ENCODE data around the gene TRAPPC5.

The TRAPPC5 gene

DNA sequence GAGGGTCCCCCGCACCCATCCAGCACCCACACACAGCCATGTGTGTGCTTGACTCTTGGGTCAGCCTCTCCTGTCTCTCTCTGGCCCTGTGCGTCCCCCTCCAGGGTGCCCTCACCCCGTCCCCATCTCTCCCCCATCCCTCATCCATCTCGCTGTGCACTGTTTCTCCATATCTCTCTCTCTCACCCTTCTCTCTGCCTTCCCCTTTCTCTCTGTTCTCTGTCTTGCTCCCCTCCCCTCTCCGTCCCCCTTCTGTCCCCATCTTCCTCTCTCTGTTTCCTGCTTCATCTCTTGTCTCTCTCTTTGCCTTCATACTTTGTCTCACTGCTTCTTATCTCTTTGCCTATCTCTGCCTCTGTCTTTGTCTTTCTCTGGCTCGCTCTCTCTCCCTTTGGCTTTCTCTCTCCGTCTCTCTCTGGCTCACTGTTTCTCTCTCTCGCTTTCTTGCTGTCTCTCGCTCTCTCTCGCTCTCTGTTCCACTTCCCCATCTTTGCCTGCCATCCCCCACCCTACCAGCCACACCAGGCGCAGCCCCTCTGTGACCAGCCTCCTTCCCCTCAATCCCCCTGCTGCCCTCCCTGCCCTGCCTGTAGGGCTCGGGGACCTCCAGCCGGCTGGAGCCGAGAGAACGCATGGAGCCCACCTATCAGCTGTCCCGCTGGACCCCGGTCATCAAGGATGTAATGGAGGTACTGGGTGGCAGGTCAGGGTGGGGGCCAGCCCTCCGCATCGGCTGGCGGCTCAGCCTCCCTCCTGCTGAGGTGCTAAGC lies 34.8 kb upstream of the TRAPPC5 start:
- in situ Hi-C loops (cut with HindIII; ENCODE audit: low sequenced_read_pairs) = no loop called here

DNA sequence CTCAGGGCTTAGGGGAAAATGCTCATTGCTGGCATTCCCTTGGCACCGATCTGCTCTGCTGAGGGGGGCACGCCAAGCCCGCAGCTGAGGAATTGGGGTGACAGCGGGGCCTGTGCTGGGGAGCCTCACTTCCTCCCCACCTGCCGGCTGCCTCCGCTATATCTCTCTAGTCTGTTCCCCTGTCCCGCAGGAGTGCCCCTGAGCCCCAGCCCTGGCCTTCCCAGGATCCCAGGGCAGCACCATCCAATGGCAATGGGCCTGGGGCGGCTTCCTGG lies 34.3 kb upstream of the TRAPPC5 start:
- in situ Hi-C loops (cut with HindIII; ENCODE audit: low sequenced_read_pairs) = no loop called here

DNA sequence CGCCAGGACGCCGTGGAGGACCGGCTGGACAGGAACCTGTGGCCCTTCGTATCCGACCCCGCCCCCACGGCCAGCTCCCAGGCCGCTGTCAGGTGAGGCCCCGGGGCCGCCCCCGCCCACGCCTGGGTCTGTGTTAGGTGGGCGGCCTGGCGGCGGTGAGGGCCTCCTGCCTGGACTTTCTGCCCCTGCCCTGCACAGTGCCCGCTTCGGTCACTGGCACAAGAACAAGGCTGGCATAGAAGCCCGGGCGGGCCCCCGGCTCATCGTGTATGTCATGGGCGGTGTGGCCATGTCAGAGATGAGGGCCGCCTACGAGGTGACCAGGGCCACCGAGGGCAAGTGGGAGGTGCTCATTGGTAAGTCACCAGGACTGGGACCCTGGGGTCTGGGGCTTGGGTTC lies 33.5 kb upstream of the TRAPPC5 start:
- in situ Hi-C loops (cut with HindIII; ENCODE audit: low sequenced_read_pairs) = no loop called here

DNA sequence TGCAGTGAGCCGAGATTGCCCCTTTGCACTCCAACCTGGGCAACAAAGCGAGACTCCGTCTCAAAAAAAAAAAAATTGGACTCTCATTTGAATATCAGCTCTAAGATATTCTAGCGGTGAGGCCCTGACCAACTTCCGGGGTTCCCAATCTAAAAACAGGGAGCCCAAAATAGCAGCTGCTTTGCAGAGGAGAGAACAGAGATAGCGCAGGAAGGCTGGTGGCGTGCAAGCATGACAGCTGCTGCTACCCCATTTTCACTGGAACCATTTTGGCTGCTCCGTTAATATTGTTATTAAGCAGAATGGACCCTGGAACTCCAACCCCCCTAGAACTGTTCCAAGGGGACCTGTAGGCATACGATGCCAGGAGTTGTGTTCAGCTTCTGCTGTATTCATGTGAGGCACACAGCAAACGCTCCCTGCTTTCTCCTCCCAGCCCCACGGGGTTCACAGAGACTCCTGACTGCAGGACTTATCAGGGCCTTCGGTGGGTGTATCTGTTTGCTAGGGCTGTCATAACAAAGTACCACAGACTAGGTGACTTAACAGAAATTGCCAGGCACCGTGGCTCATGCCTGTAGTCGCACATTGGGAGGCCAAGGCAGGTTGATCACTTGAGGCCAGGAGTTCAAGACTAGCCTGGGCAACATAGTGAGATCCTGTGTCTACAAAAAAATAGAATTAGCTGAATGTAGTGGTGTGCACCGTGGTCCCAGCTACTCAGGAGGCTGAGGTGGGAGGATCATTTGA lies 32.2 kb upstream of the TRAPPC5 start:
- in situ Hi-C loops (cut with HindIII; ENCODE audit: low sequenced_read_pairs) = no loop called here

DNA sequence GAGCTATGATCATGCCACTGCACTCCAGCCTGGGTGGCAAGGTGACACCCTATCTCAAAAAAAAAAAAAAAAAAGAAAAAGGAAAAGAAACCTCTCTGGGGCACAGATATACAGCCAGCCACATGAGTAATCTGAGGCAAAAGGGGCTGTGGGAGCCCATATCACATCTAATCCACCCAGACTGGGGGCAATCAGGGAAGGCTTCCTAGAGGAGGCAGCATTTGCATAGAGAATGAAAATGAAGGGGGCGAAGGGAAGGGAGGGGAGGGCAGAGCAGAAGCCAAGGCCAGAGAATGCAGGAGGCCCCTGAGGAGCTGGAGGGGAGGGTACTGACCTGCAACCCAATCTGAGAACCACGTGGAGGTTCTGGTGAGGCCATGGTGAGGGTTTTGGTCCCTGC lies 30.5 kb upstream of the TRAPPC5 start:
- in situ Hi-C loops (cut with HindIII; ENCODE audit: low sequenced_read_pairs) = no loop called here

DNA sequence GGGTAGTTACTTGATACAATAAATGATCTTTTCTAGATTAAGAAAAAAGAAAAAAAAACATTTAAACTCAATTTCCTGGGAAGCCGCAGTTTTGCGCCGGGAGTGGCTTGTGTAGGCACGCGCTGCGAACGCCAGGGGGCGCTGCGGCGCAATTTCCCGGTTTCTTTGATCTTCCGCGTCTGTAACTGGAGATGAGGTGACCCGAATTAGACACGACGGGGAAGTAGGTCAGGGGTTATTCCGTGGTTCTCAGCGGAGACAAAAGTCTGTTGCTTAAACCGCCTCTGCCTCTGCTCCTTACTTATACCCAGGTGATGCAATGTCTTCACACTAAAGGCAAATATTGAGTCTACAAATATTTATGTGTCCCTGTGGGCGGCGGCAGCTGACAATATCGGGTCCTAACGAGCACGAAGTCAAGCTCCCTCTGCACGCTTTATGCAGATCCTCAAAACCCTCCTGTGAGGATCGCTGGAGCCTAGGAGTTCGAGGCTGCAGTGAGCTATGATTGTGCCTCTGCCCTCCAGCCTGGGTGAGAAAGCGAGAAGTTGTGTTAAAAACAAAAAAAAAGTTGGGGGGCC lies 28.5 kb upstream of the TRAPPC5 start:
- in situ Hi-C loops (cut with HindIII; ENCODE audit: low sequenced_read_pairs) = no loop called here

DNA sequence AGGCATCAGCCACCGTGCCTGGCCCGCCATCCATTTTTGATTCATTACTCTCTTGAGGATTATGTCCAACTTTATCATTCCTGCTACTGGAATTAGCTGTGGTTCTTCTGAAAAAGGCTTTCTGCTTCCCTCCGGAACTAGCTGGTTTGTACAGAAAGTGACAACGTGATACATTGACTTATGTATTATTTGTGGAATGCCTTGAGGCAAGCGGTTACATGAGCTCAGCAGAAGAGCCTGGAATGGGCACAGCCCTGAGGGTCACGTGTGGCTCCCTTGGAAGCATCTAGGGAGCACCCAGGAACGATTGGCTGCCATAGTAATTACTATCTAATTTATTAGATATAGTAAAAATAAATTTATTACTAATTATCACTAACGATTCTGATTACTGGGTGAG lies 26.2 kb upstream of the TRAPPC5 start:
- in situ Hi-C loops (cut with HindIII; ENCODE audit: low sequenced_read_pairs) = no loop called here

DNA sequence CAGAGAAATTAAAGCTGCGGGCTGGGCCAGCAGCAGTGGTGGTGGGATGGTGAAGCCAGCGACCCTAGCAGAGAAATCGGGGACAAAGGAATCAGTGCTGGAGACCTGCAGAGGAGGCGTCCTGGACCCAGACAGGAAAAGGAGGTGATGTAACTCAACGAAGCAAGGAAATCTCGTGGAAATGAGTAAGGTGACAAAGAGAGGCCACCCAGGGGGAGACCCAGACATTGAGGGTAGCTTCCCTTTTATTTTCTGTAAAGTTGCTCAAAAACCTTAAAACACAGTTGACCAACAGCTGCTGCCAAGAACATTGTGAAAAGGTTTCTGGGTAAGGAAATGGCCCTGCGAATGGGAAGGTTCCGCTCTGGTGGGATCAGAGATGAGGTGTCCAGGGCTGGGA lies 25.1 kb upstream of the TRAPPC5 start:
- in situ Hi-C loops (cut with HindIII; ENCODE audit: low sequenced_read_pairs) = no loop called here

DNA sequence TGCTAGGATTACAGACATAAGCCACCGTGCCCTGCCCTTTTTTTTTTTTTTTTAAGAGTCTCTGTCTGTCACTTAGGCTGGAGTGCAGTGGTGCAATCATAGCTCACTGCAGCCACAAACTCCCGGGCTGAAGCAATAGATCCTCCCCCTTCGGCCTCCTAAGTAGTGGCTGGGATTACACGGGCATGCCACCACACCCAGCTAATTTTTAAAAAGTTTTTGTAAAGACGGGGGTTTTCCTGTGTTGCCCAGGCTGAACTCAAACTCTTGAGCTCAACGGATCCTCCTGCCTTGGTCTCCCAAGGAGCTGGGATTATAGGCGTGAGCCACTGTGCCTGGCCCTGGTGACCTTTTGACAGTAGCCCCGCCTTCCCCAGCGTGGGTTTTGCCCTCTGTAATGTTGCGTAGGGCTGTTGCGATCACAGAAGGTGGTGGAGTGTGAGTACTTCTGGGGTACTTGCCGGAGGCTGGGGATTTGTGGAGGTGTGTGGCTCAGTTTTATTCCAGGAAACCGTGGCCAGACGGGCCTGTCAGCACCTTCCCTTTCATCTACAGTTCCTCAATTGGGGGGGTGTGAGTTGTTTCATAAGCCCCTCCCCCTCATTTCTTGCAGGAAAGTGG lies 23.4 kb upstream of the TRAPPC5 start:
- in situ Hi-C loops (cut with HindIII; ENCODE audit: low sequenced_read_pairs) = no loop called here

DNA sequence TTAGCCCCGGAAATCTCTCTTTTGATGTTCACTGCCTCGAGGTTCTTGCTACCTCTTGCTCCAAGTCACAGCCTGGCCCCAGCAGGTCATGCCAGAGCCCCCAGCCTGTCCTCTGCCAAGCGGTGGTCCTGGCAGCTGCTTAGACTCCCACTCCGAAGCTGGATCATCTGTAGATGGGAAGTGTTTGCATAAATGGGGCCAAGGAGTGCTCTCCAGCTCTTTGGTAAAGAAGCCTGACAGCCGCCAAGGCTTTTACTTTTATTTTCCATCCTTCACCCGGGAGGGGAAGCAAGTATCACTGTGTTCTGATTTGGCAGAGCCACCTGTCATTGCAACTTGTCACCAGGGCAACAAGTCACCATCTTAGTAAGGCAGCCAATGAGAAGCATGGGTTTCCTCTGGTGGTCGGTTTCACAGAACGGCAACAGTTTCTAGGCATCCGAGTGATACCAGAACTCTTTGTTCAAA lies 22.4 kb upstream of the TRAPPC5 start:
- in situ Hi-C loops (cut with HindIII; ENCODE audit: low sequenced_read_pairs) = no loop called here

DNA sequence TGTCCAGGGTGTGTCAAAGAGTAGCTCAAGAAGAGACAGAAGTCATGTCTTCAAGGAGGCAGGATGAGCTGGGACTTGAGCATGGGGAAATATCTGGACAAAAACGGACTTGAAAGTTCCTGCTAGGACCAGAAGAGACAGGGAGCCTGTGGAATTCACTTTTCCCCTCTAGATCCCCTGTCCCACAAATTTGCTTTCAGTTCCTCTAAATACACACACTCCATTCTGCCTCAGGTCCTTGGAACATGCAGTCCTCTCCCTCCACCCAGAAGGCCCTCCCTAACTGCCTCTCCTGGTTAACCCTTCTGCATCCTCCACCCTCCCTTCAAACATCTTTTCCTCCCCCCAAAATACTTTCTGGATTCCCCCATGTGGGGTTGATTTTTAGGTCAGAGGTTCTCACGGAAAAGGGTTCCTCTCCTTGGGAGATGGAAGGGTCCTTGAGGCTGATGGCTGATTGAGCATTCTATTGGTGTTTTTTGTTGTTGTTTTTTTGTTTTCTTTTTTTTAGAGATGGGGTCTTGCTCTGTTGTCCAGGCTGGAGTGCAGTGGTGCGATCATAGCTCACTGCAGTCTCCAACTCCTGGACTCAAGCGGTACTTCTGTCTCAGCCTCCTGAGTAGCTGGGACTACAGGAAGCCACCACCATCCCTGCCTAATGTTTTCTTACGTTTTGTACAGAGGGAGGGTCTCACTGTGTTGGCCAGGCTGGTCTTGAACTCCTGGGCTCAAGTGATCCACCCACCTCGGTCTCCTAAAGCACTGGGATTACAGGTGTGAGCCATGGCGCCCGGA lies 18.7 kb upstream of the TRAPPC5 start:
- in situ Hi-C loops (cut with HindIII; ENCODE audit: low sequenced_read_pairs) = no loop called here

DNA sequence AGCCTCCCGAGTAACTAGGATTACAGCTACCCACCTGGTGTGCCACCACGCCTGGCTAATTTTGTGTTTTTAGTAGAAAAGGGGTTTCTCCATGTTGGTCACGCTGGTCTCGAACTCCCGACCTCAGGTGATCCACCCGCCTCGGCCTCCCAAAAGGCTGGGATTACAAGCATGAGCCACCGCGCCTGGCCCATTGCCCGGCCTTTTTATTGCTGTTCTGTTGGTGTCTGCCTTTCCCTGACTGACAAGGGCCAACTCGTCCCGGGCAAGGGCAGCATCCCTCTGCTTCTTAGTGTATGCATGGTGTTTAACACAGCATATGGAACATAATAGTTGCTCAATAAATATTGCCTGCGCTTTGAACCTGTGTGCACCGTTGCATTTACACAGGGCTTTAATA lies 18.0 kb upstream of the TRAPPC5 start:
- in situ Hi-C loops (cut with HindIII; ENCODE audit: low sequenced_read_pairs) = no loop called here

DNA sequence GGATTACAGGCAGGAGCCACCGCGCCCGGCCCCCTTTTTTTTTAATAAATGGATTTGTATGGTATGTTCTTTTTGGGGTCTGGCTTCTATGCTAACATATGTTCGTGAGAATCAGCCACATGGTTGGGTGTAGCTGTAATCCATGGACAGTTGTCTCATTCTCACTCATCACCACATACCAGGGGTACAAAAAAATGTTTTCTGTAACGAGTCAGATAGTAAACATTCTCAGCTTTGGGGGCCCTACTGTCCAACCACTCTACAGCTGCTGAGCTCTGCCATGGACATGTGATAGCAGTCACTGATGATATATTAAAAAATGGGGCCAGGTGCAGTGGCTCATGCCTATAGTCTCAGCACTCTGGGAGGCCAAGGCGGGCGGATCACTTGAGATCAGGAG lies 16.9 kb upstream of the TRAPPC5 start:
- in situ Hi-C loops (cut with HindIII; ENCODE audit: low sequenced_read_pairs) = no loop called here

DNA sequence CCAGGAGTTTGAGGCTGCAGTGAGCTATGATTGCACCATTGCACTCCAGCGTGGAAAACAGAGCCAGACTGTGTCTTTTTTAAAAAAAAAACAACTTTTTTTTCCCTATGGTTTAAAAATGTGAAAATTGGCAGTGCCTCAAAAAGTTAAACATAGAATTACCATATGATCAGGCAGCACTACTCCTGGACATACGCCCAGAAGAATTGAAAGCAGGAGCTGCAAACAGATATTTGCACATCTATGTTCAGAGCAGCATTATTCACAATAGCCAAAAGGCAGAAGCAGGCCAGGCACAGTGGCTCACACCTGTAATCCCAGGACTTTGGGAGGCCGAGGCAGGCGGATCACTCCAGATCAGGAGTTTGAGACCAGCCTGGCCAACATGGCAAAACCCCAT lies 15.6 kb upstream of the TRAPPC5 start:
- in situ Hi-C loops (cut with HindIII; ENCODE audit: low sequenced_read_pairs) = no loop called here

DNA sequence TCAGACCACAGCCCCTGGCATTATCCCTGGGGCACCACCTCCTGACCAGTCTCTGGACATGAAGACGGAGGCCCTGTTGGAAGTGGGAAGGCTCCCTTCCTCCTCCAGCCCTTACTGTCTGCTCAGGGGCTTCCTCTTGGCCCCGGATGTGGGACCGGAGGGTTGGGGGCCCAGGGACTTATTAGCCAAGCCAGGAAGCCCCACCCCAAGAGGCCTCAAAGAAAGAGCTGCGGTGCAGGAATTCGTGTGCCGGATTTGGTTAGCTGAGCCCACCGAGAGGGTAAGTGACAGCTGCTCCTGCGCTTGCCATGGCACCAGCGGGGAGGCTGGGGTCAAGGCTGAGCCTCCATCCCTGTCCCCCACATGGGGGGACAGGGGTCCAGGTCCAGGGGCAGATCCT lies 11.8 kb upstream of the TRAPPC5 start, which contains the start of gene RETN:
Gene RETN, plus strand, starts transcription at position 208 of the 400 bp plus-strand sequence. CDS start 278 bp downstream, outside the sequence.
- in situ Hi-C loops (cut with HindIII; ENCODE audit: low sequenced_read_pairs) = no loop called here

DNA sequence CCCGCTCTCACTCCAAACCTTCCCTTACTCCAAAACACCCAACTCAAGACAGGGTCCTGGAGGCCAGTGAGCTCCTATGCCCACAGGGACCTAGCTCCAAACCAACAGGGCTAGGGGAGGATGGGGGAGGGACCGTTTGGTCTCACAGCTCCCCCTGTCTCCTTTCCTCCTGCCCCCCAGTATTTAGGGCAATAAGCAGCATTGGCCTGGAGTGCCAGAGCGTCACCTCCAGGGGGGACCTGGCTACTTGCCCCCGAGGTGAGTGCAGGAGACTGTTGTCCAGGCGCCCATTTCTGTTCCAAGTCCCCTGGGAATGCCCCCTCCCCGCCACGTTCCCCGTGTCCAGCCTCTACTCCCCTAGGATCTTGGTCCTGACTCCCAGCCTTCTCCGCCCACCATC lies 11.0 kb upstream of the TRAPPC5 start:
- in situ Hi-C loops (cut with HindIII; ENCODE audit: low sequenced_read_pairs) = no loop called here

DNA sequence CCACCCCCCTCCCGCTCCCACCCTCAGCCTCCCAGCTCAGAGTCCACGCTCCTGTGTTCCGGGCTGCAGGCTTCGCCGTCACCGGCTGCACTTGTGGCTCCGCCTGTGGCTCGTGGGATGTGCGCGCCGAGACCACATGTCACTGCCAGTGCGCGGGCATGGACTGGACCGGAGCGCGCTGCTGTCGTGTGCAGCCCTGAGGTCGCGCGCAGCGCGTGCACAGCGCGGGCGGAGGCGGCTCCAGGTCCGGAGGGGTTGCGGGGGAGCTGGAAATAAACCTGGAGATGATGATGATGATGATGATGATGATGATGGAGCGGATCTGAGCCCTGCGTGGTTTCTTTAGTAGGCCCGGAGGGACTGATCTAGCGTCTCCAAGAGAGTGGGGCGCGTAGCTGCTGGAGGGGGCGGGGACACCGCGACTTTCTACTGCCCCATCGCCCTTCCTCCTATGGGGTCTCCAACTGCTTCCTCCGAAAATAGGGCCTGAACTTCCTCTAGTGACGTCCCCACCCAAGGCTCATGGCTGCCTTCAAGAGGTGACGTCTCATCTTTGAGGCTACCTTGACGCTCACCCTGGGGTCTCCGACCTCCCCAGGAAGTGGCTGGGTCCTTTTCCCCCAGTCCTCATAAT lies 10.4 kb upstream of the TRAPPC5 start:
- in situ Hi-C loops (cut with HindIII; ENCODE audit: low sequenced_read_pairs) = no loop called here

DNA sequence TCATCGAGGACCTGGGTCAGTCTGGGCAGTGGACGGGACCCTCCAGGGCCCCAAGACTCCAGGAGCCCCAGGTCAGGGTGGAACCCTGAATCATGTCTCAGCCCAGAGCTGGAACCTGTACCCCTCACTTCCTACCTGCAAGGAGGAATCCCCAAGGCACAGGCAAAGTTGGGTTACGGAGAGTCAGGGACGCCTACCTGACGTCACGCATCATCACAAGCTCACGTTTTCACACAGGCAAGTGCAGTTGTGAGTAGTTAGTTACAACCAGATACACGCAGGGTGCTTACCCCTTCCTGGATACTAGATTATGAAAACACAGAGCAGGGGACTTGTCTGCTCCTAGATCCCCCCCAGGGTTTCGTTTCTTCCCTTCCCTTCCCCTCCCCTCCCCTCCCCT lies 9.8 kb upstream of the TRAPPC5 start:
- in situ Hi-C loops (cut with HindIII; ENCODE audit: low sequenced_read_pairs) = no loop called here

DNA sequence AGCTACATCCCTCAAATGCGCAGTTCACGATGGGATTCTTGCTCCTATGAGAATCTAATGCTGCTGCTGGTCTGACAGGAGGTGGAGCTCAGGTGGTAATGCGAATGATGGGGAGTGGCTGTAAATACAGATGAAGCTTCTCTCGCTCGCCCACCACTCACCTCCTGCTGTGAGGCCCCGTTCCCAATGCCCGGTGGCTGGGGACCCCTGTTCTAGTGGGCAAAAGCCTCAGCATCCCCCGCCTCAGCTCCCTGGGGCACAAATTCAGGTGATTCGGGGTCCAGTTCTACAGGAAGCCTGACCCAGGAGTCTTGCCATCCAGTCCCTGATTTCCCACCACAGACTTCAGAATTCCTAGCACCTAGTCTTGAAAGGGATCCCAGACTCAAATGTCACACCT lies 8.1 kb upstream of the TRAPPC5 start:
- in situ Hi-C loops (cut with HindIII; ENCODE audit: low sequenced_read_pairs) = no loop called here
